ENCODE data around the gene RPN2.

RPN2 gene

GRCh38 chr20:37243076-37243936 is 64.2 kb downstream of the RPN2 start:
- DNase-seq (ENCODE audit: low spot score) = no peak
- TF ChIP-seq CTCF (IDR thresholded peaks at IDR 0.05; ENCODE audit: borderline replicate concordance, control extremely low read depth, extremely low read depth, insufficient read depth, missing control alignments) = no peak
- in situ Hi-C loops (cut with MboI; ENCODE audit: low sequenced_read_pairs, unreplicated experiment) = no loop called here

- no peak for DNase-seq (ENCODE audit: low spot score)
- in situ Hi-C loops (cut with MboI; ENCODE audit: low sequenced_read_pairs, unreplicated experiment) = no loop called here
- no peak for TF ChIP-seq CTCF (IDR thresholded peaks at IDR 0.05; ENCODE audit: borderline replicate concordance, control extremely low read depth, extremely low read depth, insufficient read depth, missing control alignments)
These were observed 64.9 kb downstream of the RPN2 start for GRCh38 chr20:37243937-37244571.

DNA sequence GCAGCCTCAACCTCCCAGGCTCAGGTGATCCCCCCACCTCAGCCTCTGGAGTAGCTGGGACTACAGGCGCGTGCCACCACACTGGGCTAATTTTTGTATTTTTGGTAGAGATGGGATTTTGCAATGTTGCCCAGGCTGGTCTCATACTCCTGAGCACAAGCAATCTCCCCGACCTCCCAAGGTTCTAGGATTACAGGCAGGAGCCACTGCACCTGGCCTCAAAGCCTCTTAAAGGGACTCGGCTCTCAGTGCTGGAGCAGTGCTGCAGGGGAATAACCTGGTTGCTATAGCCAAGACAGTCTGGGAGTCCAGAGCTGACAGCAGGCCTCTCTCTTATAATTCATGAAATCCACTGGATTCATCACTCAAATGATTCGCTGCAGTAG is 65.4 kb downstream of the RPN2 start:
- TF ChIP-seq CTCF (IDR thresholded peaks at IDR 0.05; ENCODE audit: borderline replicate concordance, control extremely low read depth, extremely low read depth, insufficient read depth, missing control alignments) = no peak
- no peak for DNase-seq (ENCODE audit: low spot score)
- in situ Hi-C loops (cut with MboI; ENCODE audit: low sequenced_read_pairs, unreplicated experiment) = no loop called here

DNA sequence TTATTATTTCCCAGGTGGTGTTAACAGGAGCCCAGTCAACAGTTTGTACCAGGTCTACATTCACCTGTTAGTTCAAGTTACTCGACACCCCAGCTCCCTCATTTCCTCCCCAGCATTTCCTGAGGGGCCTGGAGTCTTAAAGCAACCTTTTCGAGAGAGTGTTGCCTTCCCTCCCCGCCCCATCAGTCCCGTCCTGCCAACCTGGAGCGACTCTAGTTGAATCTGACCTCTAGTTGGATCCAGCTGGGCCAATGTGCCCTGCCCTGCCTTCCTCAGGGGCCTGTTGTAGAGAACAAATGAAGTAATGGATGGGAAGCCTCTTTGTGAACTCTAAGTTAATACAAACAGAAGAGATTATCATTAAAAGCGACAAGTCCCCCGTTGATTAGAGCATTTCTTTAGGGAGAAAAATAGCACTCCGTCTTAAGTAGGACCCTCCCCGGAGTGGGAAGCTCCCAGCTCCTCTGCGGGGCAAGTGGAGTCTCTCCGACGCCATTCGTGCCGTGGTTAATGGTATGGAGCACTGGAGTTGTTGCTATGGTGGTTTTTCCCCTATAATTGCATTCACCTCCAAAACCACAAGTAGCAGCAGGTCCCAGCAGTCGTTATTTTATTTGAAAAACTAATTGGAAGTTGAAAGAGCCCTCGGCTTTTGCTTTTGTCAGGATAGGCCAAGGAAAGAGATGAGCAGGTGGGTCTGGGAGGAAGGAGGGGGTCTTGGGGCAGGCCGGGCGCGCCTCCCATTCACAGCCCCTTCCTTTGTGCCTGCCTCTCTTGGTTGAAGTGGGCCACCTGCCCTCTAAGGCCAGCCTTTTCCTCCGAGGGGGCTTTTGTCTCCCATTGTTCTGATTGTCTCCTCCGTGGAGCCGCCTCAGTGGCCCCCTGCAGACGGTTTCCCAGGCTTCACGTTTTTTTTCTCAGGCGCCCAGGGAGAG is 66.4 kb downstream of the RPN2 start:
- no peak for DNase-seq (ENCODE audit: low spot score)
- no peak for TF ChIP-seq CTCF (IDR thresholded peaks at IDR 0.05; ENCODE audit: borderline replicate concordance, control extremely low read depth, extremely low read depth, insufficient read depth, missing control alignments)
- in situ Hi-C loops (cut with MboI; ENCODE audit: low sequenced_read_pairs, unreplicated experiment) = no loop called here

GRCh38 chr20:37246736-37247135 is 67.6 kb downstream of the RPN2 start:
- in situ Hi-C loops (cut with MboI; ENCODE audit: low sequenced_read_pairs, unreplicated experiment) = no loop called here
- TF ChIP-seq CTCF (IDR thresholded peaks at IDR 0.05; ENCODE audit: borderline replicate concordance, control extremely low read depth, extremely low read depth, insufficient read depth, missing control alignments) = no peak
- DNase-seq (ENCODE audit: low spot score) = no peak

DNA sequence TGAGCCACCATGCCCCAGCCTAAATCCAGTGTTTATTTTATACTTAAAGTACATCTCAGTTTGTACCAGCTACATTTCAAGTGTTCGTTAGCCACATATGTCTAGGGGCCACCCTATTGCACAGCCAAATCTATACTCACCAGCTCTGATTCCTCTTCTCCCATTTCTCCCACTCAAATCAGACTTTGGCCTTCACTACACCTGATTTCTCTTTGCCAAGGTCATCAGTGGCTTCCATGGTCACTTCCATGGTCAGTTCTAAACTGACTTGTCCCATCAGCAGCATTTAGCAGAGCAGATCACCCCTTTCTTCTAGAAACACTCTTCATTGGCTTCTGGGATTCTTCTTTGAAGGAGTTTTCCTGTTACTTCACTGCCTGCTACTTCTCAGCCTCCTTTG is 68.4 kb downstream of the RPN2 start:
- DNase-seq (ENCODE audit: low spot score) = no peak
- TF ChIP-seq CTCF (IDR thresholded peaks at IDR 0.05; ENCODE audit: borderline replicate concordance, control extremely low read depth, extremely low read depth, insufficient read depth, missing control alignments) = no peak
- in situ Hi-C loops (cut with MboI; ENCODE audit: low sequenced_read_pairs, unreplicated experiment) = no loop called here

All from GM13976 (cell line).